Islet of Langerhans (tissue), 1 donor: ENCODE results near the gene SF3A1.
"Not testable (repeated sequence)": the region's sequence is repeated elsewhere in the genome, so short reads cannot be mapped to it uniquely, and the experiment has no call there.

Experiments used
- FAIRE-seq: peaks from one replicate; lab custom pipeline; 2011; peaks lifted over from hg19 to GRCh38; lab: Jason Lieb, UNC

Gene SF3A1

DNA sequence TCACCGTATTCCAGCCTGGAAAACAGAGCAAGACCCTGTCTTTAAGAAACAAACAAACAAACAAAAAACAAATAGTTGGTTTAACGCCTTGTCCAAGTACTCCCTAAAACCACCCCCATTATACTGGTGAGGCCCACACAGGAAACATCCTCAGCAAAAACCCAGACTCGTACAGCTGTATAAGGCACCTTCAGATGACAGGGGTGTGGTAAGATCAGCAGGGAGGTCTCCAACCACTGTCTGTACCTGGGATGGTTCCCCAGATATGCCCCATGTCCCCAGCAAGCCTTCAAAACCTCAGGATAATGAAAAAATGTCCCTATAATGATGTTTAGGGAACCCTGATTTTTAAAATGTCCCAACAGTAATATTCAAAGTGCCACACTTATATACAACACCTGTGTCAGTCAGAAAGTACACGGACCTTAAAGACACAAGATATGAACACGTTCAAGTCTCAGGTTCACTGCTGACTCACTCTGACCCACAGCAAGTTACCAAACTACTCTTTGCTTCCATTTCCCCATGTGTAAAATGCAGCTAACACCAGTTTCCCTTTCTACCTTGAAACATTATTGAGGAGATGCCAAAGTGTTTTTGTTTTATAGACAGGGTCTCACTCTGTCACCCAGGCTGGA lies 9.3 kb downstream of the SF3A1 start:
- no peak for FAIRE-seq

DNA sequence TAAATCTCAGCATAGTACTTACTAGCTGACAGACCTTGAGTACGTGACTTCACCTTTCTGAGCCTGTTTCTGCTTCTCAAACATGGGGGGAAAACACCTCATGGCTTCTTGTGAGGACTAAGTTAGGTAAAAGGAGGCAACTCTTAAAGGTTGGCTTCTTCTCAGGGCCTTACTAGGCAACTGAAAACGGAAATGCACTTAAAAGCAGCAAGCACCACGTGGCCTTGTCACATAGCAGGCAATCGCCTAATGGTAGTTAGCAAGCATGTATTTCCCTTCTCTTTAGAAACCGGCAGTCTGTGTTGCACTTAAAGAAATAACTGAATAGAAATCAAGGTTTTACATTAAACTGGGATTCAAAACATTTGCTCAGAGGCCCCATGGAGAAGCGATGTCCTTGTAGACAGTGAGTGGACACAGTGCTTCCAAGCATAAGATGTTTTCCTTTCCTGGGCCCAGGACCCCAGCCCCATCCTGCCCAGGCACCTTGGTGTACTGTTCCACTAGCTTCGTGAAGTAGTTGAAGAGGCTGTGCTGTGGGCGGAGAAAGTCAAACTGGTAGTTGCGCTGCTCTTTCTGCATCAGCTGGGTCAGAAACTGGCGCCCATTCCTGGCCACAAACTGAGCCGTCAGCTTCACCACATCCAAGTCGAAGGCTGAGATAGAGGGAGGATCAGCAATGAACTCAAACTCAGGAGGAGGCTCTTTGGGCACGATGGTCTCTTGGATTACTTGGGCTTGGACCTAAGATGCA lies 12.1 kb downstream of the SF3A1 start:
- FAIRE-seq = no peak

GRCh38 chr22:30340911-30341685 lies 15.6 kb downstream of the SF3A1 start:
- no peak for FAIRE-seq

DNA sequence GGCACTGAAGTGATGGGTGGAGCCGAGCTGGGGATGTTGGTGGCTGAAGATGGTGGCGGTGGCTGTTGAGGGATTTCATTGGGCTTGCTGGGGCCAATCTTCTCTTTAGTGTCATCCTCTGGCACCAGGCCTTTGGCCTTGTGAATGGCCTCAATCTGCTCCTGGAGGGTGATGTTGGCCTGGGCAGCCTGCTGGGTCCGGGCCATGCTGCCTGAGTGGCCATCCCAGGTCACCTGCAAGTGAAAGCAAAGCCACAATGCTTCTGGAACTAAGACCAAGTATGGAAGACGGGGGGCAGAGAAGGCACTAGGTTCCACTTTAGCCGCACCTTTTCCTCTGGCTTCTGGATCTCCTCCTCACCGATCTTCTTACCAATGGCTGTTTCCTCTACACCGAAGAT lies 17.9 kb downstream of the SF3A1 start:
- FAIRE-seq = no peak

DNA sequence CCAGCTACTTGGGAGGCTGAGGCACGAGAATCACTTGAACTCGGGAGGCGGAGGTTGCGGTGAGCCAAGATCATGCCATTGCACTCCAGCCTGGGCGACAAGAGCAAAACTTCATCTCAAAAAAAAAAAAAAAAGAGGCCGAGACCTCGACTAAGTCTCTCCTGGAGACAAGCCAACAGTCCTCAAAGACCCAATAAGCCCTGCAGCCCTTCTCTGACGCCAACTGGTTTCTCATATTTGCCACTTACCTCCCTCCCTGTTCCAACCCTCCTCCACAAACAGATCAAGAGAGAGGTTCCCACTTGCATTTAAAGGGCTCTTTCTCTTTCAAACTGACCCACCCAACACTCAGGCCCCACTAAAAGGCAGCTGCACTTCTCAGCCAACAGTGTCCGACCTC lies 18.4 kb downstream of the SF3A1 start:
- not testable (repeated sequence) for FAIRE-seq

GRCh38 chr22:30337461-30337778 lies 19.3 kb downstream of the SF3A1 start:
- FAIRE-seq = no peak

GRCh38 chr22:30336752-30337460 lies 19.8 kb downstream of the SF3A1 start:
- no peak for FAIRE-seq

DNA sequence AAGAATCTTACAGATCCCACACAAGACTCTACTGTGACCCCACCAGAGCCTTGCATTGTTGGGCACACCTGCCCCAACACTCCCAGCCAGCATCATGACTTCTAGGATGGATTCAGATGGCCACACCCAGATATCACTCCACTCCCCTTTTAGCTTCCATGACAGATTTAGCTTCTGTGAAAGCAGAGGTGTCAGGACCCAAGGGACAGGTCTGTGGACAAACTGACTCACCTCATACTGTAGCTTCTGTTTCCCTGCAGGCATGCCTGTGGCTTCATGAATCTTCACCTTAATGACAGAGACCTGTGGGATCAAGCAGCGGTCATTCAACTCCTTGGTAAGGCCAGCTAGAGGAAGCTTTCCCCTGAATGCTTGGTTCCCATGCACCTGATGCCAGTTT lies 21.5 kb downstream of the SF3A1 start:
- FAIRE-seq = no peak

GRCh38 chr22:30334646-30335045 lies 22.0 kb downstream of the SF3A1 start:
- FAIRE-seq = no peak

DNA sequence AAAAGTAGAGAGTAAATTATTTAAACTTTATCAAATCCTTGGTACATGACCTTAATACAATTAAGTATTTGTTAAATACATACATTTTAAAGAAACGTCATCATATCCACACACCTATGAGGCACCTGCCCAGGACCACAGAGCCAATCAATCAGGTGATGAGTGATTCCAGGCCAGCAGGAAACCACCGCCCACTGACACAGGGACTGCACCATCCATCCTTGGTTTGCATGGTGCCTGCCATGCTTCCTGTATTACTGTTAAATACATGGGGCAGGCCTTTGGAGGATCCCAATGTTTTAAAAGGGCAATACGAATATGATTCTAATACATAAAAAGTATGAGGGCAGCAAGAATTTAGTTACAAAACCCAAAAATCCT lies 23.0 kb downstream of the SF3A1 start:
- FAIRE-seq = no peak

DNA sequence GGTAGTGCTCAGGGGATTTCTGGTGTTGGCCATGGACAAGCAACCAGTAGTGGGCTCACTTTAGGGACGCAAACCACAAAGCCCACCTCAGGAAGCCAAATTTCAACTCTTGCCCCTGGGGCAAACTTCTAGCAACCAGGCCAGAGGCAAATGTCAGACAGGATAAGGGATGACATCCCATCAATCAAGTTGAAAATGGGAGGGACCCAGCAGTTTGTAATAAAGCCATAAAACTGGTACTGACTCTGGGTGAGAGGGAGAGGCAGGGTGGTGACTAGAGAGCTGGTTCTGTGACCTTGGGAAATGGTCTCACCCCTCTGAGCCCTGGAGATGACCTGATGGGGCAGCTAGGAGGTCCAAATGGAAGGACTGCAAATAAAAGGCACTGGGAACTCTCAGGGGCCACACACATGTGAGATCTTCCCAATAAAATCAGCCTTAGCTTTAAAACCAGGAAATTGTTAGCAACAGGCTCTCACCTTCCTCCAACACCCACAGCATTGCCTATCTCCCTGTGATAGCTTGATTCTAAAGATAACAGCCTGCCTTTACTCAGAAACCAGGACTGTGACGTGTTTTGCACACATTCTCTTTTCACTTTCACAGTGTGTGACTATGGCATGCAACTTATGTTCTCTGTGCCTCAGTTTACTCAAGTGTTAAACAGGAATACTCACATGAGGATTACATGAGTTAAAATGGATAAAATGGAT lies 23.5 kb downstream of the SF3A1 start:
- FAIRE-seq = no peak

DNA sequence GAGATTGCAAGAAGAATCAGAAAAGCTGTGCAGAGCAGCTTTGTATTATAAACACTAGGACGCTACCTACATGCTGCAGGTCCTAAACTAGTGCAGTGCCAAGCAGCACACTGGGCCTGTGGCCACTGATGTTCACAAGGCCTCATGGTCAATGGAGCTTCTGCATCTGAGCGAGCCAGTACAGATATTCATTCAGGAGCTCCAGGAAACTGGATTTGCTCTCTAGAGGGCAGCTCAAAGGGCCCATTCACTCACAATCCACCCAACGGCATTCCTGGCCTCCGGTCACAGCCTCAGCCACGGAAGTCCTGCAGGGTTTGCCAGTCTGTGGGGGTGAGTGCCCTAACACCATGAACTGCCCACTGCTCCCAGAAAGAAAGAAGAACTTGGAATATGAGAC lies 24.1 kb downstream of the SF3A1 start:
- no peak for FAIRE-seq

GRCh38 chr22:30328466-30329049 lies 28.1 kb downstream of the SF3A1 start:
- FAIRE-seq = no peak

DNA sequence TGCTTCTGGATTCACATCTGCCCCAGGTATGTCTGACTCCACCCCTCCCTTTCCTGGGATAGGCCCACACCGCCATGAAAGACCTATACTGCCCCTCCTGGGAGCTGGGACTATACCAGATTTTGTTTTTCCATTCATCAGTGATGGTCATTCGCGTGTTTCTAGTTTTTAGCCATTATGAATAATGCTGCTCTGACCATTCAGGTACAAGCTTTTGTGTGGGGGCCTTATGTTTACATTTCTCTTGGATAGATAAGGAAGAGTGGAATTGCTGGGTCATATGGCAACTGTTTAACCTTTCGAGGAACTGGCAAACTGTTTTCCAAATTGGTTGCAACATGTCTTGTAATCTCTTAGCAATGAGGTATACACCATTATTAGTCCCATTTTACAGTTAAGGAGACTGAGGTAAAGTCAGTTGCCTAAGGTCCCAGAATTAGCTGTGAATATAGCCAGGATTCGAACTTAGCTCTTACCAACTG lies 28.8 kb downstream of the SF3A1 start:
- FAIRE-seq = no peak

DNA sequence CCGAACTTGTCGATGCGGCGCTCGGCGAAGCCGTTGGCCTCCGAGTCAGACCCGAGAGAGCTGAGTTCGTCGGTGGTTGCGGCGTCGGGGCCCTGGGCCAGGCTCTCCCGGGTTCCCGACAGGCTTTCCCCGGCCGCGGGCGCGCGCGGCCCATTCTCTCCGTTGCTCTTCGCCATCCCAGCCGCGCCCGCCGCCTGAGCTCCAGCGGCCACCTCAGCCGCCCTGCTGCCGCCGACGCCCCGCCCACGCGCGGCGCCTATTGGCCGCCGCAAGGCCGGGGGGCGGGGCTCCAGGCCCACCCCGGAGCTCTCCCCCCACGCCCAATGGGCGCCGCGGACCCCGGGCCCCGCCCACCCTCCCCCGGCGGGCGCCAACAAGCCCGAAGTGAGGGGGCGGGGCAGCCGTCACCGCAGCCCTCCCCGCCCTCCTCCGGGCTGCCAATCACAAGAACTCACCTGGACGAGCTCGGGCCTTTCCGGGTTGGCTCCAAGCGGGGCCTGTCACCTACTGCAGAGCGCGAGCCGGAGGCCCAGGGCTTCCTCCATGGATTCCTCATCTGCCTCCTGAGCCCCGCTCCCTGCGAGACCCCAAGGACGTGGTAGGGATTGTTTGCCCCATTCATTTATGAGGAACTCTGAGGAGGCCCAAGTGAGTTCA lies 29.9 kb downstream of the SF3A1 start, which contains the start of gene TBC1D10A:
Gene TBC1D10A, minus strand, starts transcription at position 236 of the 657 bp plus-strand sequence. Its CDS starts 60 bp downstream, at position 176.
- no peak for FAIRE-seq

GRCh38 chr22:30326255-30326705 lies 30.4 kb downstream of the SF3A1 start:
- no peak for FAIRE-seq

GRCh38 chr22:30325724-30326254 lies 30.9 kb downstream of the SF3A1 start:
- FAIRE-seq = no peak

GRCh38 chr22:30325065-30325720 lies 31.5 kb downstream of the SF3A1 start:
- FAIRE-seq = no peak

DNA sequence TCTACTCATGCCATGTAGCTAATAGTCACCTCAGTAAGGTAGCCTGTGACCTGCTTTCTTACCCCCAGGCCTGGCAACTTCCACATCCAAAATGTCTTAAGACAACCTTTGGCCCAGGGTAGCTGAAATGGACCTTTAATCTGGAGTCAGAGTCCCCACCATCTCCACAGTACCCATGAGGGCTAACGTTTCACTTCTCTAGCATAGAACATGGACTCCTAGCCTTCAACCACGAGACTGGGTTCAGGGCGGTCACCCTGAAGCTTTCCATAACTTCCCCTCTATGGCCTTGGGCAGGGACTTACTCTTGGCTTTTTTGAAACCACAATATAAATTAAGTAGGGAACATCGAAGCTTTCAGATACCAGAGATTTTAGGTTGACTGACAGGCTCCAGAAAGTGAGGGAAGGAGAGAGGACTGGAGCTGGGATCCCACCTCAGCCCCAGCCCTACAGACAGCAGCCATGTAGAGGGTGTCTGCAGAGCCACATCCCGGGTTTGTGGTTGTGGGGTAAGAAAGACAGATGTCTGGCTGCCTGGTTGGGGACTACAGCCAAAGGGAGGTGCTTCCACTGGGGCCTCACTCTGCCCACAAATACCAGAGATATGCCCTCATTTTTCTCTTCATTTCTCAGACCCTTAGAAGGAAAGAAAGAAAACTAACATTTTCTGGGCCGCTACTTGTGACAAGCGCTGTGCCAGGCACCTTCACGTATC lies 32.5 kb downstream of the SF3A1 start:
- FAIRE-seq = no peak
